GM04504 (cell line): Measurements from ENCODE around the gene ZNF738.

Experiments used
- DNase-seq: peaks from one replicate; pipeline ENCODE4 v3.0.0-alpha.2; 2012; ENCODE audit warnings: low read depth

The ZNF738 gene

GRCh38 chr19:21423057-21424041 lies 64.5 kb downstream of the ZNF738 start:
- no peak for DNase-seq
